OCI-LY7 (cell line): ENCODE results near the gene KANSL1L. TPM values are rescaled to one million over a fixed set of nuclear protein-coding genes. Genes with fewer than 3 reads are reported as not detected.

Source experiments
- BruUV-seq: library from RNA; stranded (reverse); fragments of 400-500 nt; replicated peaks from 2 replicates; lab custom pipeline; 2021; lab: Mats Ljungman, UMichigan
- CTCF ChIA-PET: fragments of 300-600 bp; sonication (Branson Sonifier 250); formaldehyde crosslinking; loops from one replicate; lab custom pipeline; 2022; ENCODE audit warnings: antibody characterized with exemption; ENCODE audit not compliant: unreplicated experiment; lab: Charles Lee
- POLR2A ChIA-PET: fragments of 300-600 bp; sonication (Branson Sonifier 250); formaldehyde crosslinking; loops from one replicate; lab custom pipeline; 2022; ENCODE audit warnings: antibody characterized with exemption; lab: Charles Lee
- DNase-seq: peaks from one replicate; pipeline ENCODE4 v3.0.0-alpha.2; 2015; ENCODE audit warnings: low spot score
- H2AFZ ChIP-seq: fragments of 200-600 bp; sonication (generic), shearing (Covaris generic); 2 replicates; pipeline ENCODE4 v1.6.1; 2014; ENCODE audit warnings: mild to moderate bottlenecking, antibody characterized with exemption, low read length, moderate library complexity
- H3K27ac ChIP-seq: fragments of 200-600 bp; sonication (generic); 2 replicates; pipeline ENCODE4 v1.5.1; 2014; ENCODE audit warnings: mixed run types, low read depth, mild to moderate bottlenecking, moderate library complexity, low read length, inconsistent platforms; ENCODE audit not compliant: poor library complexity, severe bottlenecking
- H3K36me3 ChIP-seq: fragments of 200-600 bp; sonication (generic); 2 replicates; pipeline ENCODE4 v1.6.1; 2014; ENCODE audit warnings: mild to moderate bottlenecking, antibody characterized with exemption, low read length, moderate library complexity, mixed read lengths; ENCODE audit not compliant: insufficient read depth
- H3K4me1 ChIP-seq: fragments of 200-600 bp; sonication (generic); 2 replicates; pipeline ENCODE4 v1.5.1; 2014; ENCODE audit warnings: mild to moderate bottlenecking, low read length; ENCODE audit not compliant: insufficient read depth, poor library complexity, severe bottlenecking
- H3K4me2 ChIP-seq: fragments of 200-600 bp; sonication (generic); 2 replicates; pipeline ENCODE4 v1.6.1; 2014; ENCODE audit warnings: mild to moderate bottlenecking, low read length
- H3K4me3 ChIP-seq: fragments of 200-600 bp; sonication (generic); 2 replicates; pipeline ENCODE4 v1.5.1; 2014; ENCODE audit warnings: mild to moderate bottlenecking, low read depth, low read length; ENCODE audit not compliant: poor library complexity, severe bottlenecking
- H3K79me2 ChIP-seq: fragments of 200-600 bp; sonication (generic); 2 replicates; pipeline ENCODE4 v1.6.1; 2016; ENCODE audit warnings: low read depth, mild to moderate bottlenecking, low read length, moderate library complexity, mixed read lengths; ENCODE audit not compliant: insufficient read depth
- H3K9me2 ChIP-seq: fragments of 200-600 bp; sonication (generic); 2 replicates; pipeline ENCODE4 v1.6.1; 2016; ENCODE audit warnings: mild to moderate bottlenecking, low read length, mixed read lengths; ENCODE audit not compliant: insufficient read depth
- H3K9me3 ChIP-seq: fragments of 200-600 bp; sonication (generic); 2 replicates; pipeline ENCODE4 v1.6.1; 2014; ENCODE audit warnings: mild to moderate bottlenecking, mixed run types, low read length, mixed read lengths
- H4K20me1 ChIP-seq: fragments of 200-600 bp; sonication (generic); 2 replicates; pipeline ENCODE4 v1.6.1; 2014; ENCODE audit warnings: mild to moderate bottlenecking, antibody characterized with exemption, low read length, moderate library complexity, mixed read lengths; ENCODE audit not compliant: insufficient read depth
- EZH2phosphoT487 ChIP-seq: fragments of 200-600 bp; sonication (generic); IDR thresholded peaks from 2 replicates; pipeline ENCODE4 v1.6.1; 2018; ENCODE audit warnings: low read depth, borderline replicate concordance, mild to moderate bottlenecking, mixed run types, antibody characterized with exemption, low read length, moderate library complexity, mixed read lengths
- intact Hi-C: fragments of 100-400 bp; cut with micrococcal nuclease; formaldehyde crosslinking; loops from one replicate; pipeline ENCODE4 v1.10.0; 2022; ENCODE audit not compliant: unreplicated experiment
- total RNA-seq, 2 experiments: library from RNA; depleted of rRNA in 1 of 2; stranded (reverse); fragments of >200 nt in 1 of 2; shearing (Covaris generic) in 1 of 2; gene quantifications; 2 replicates each; pipeline ENCODE4 v1.2.3, GENCODE V29; 2014 to 2022
- TF ChIP-seq, protein P1 (sequence below): fragments of 200-600 bp; sonication (generic); conservative IDR thresholded peaks from 2 replicates; pipeline ENCODE4 v1.5.1; 2014; ENCODE audit warnings: mild to moderate bottlenecking, antibody characterized with exemption, low read length, moderate library complexity, mixed read lengths

KANSL1L gene
- total RNA-seq, 2 experiments from 2014 or later = 22.0 to 22.9 TPM

GRCh38 chr2:210190345-210190744 lies 19.1 kb upstream of the KANSL1L start:
- no peaks in the 10 kb centered on the region for H4K20me1 ChIP-seq
- no peaks in the 10 kb centered on the region for H3K9me2 ChIP-seq
- no peaks in the 10 kb centered on the region for H3K79me2 ChIP-seq
- no peaks in the 10 kb centered on the region for H3K9me3 ChIP-seq
- BruUV-seq = no TSS peak
- no peak overlapping the region for H3K4me3 ChIP-seq
- no peak overlapping the region for H2AFZ ChIP-seq
- H3K4me2 ChIP-seq = no peak overlapping the region
- H3K4me1 ChIP-seq = no peaks in the 10 kb centered on the region
- no peaks in the 10 kb centered on the region; the same call in 1 of the 2 replicates for H3K36me3 ChIP-seq
- intact Hi-C loops = loop anchor here (10.0 kb wide), 1 partner anchor 406 kb away; no protein-coding TSS in a partner anchor
- no peak for DNase-seq
- no peak overlapping the region for H3K27ac ChIP-seq
- ChIA-PET POLR2A (interaction anchor here (0.7 to 0.9 kb wide), 2 partner anchors 10 to 32 kb away, joined by 3 to 4 read pairs; no protein-coding TSS in a partner anchor), CTCF (no interaction called here)
- TF ChIP-seq, protein P1, sequence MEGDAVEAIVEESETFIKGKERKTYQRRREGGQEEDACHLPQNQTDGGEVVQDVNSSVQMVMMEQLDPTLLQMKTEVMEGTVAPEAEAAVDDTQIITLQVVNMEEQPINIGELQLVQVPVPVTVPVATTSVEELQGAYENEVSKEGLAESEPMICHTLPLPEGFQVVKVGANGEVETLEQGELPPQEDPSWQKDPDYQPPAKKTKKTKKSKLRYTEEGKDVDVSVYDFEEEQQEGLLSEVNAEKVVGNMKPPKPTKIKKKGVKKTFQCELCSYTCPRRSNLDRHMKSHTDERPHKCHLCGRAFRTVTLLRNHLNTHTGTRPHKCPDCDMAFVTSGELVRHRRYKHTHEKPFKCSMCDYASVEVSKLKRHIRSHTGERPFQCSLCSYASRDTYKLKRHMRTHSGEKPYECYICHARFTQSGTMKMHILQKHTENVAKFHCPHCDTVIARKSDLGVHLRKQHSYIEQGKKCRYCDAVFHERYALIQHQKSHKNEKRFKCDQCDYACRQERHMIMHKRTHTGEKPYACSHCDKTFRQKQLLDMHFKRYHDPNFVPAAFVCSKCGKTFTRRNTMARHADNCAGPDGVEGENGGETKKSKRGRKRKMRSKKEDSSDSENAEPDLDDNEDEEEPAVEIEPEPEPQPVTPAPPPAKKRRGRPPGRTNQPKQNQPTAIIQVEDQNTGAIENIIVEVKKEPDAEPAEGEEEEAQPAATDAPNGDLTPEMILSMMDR = no peak
- no peak for TF ChIP-seq EZH2phosphoT487

DNA sequence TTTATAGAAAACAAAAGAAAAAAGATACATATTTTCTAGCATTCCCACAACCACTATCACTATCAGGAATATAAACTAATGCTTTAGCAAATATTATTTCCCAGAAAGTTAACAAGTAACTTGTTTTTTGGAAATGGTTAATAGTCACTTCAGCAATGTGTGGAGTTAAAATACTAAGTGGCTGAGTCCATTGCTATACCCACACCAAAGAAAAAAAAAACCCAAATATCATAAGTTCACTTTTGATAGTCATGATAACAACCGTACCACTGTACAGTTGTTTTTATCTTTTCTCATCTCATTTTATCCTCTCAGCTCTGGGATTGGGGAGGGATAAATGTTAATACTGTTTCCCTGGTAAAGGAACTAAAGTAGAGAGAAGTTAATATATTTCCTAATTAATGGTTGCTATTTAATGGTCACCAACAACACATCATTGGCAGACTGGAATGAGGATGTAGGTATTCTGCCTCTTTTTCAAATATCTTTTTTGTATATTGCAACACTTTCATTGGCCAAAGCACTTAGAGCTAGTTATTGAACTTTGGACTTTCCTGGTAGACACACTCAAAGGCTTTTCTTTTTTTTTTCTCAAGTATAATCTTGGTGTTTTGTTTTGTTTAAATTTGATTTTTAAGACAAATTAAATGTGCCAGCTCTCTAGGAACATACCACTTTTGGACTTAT lies 18.4 kb upstream of the KANSL1L start:
- Histone ChIP-seq H4K20me1 (no peaks in the 10 kb centered on the region), H2AFZ (no peak overlapping the region), H3K4me1 (no peaks in the 10 kb centered on the region), H3K9me3 (0 out of 2 replicates have a peak, but pooled peaks cover 2% of the 10 kb centered on the region), H3K27ac (no peak overlapping the region), H3K4me3 (no peak overlapping the region), H3K4me2 (no peak overlapping the region), H3K36me3 (no peaks in the 10 kb centered on the region; the same call in 1 of the 2 replicates), H3K9me2 (no peaks in the 10 kb centered on the region), H3K79me2 (no peaks in the 10 kb centered on the region)
- intact Hi-C loops = loop anchor here (10.0 kb wide), 1 partner anchor 405 kb away; no protein-coding TSS in a partner anchor
- no peak for DNase-seq
- POLR2A ChIA-PET = interaction anchor here (0.7 to 0.9 kb wide), 2 partner anchors 9 to 31 kb away, joined by 3 to 4 read pairs; no protein-coding TSS in a partner anchor
- no TSS peak for BruUV-seq
- CTCF ChIA-PET = no interaction called here
- no peak for TF ChIP-seq EZH2phosphoT487
- TF ChIP-seq, protein P1 = no peak

- Histone ChIP-seq H3K4me3 (no peak overlapping the region), H3K4me2 (no peak overlapping the region), H3K36me3 (no peaks in the 10 kb centered on the region; the same call in 1 of the 2 replicates), H3K27ac (no peak overlapping the region), H3K4me1 (no peaks in the 10 kb centered on the region), H2AFZ (no peak overlapping the region), H4K20me1 (no peaks in the 10 kb centered on the region), H3K9me2 (no peaks in the 10 kb centered on the region), H3K79me2 (no peaks in the 10 kb centered on the region), H3K9me3 (0 out of 2 replicates have a peak, but pooled peaks cover 4% of the 10 kb centered on the region)
- no TSS peak for BruUV-seq
- POLR2A ChIA-PET = interaction anchor here (0.6 to 0.9 kb wide), 3 partner anchors 16 to 339 kb away, joined by 3 read pairs; no protein-coding TSS in a partner anchor
- CTCF ChIA-PET = no interaction called here
- intact Hi-C loops = no loop called here
- TF ChIP-seq EZH2phosphoT487 = no peak
- TF ChIP-seq, protein P1 = no peak
- no peak for DNase-seq
Measured at GRCh38 chr2:210188755-210189154, 17.5 kb upstream of the KANSL1L start.
